ENCODE data around the gene GRK7. TPM values are rescaled to one million over a fixed set of nuclear protein-coding genes. Genes with fewer than 3 reads are reported as not detected.

Gene GRK7
- total and polyA plus RNA-seq, 2 donors (not counting 1 experiment from before 2014, with no cell fraction given) = 0.12 TPM; not detected in 1

GRCh38 chr3:141784096-141784495, 20.9 kb downstream of the GRK7 start:
- POLR2A ChIA-PET = no interaction called here

GRCh38 chr3:141784531-141784930, 21.3 kb downstream of the GRK7 start:
- ChIA-PET POLR2A (no interaction called here), CTCF (no interaction called here)
- no peaks in the 10 kb centered on the region for H3K27me3 ChIP-seq (replicated peaks in 1 of 4; ENCODE audit: control extremely low read depth in 1 of 4, control insufficient read depth in 3 of 4, insufficient read depth in 4 of 4, low read length in 3 of 4)
- H3K4me2 ChIP-seq (replicated peaks; ENCODE audit: low read depth, low read length, poor library complexity, severe bottlenecking) = no peak overlapping the region
- H3K9me3 Mint-ChIP-seq (ENCODE audit: insufficient read depth) = peaks cover 4% of the 10 kb centered on the region
- H3K4me3 Mint-ChIP-seq = no peak overlapping the region
- no peaks in the 10 kb centered on the region for H3K36me3 ChIP-seq (replicated peaks in 1 of 2; ENCODE audit: control extremely low read depth in 1 of 2, control insufficient read depth in 1 of 2, extremely low read depth in 1 of 2, insufficient read depth in 2 of 2, low read length in 1 of 2)
- H3K9me3 ChIP-seq (ENCODE audit: control extremely low read depth in 1 of 3, control insufficient read depth in 2 of 3, insufficient read depth in 1 of 3, low read length in 2 of 3) = peaks cover 0 to 5% (median 0%) of the 10 kb centered on the region in 3 donors
- ATAC-seq (ENCODE audit: low read depth) (no peak), DNase-seq (no peak)
- H3K4me1 ChIP-seq (ENCODE audit: control insufficient read depth in 2 of 2, insufficient read depth in 2 of 2, low read length in 2 of 2) = no peaks in the 10 kb centered on the region
- intact Hi-C loops (cut with micrococcal nuclease) = no loop called here
- H2AFZ ChIP-seq (ENCODE audit: insufficient read depth, low read depth, low read length, poor library complexity, severe bottlenecking) = no peak overlapping the region
- H3K27ac Mint-ChIP-seq = no peak overlapping the region
- H3K9ac ChIP-seq (ENCODE audit: low read length) = no peak overlapping the region
- WGBS (ENCODE audit: insufficient coverage) = 30% methylated on average over 1 of the region's 2 CpGs
- H3K27me3 Mint-ChIP-seq = no peaks in the 10 kb centered on the region
- TF ChIP-seq CTCF (IDR thresholded peaks at IDR 0.05) (no peak), EZH2 (IDR thresholded peaks at IDR 0.05; ENCODE audit: borderline replicate concordance, insufficient read depth, low read depth, low read length, poor library complexity, severe bottlenecking) (no peak)
- no peak overlapping the region for H3K27ac ChIP-seq (ENCODE audit: low read length in 2 of 2)
- no peaks in the 10 kb centered on the region for H3K4me1 Mint-ChIP-seq
- no peaks in the 10 kb centered on the region for H4K20me1 ChIP-seq (ENCODE audit: control insufficient read depth, insufficient read depth, low read length, poor library complexity, severe bottlenecking)
- no peak overlapping the region for H3K4me3 ChIP-seq (ENCODE audit: control extremely low read depth in 1 of 5, extremely low read depth in 1 of 5, insufficient read depth in 1 of 5, low read depth in 2 of 5, low read length in 4 of 5)
- H3K79me2 ChIP-seq (ENCODE audit: control insufficient read depth, insufficient read depth, low read length) = no peaks in the 10 kb centered on the region

More at GRCh38 chr3:141784096-141784495, 20.9 kb downstream of the GRK7 start:
- Mint-ChIP-seq H3K27ac (no peak overlapping the region), H3K4me3 (no peak overlapping the region), H3K9me3 (ENCODE audit: insufficient read depth) (peaks cover 5% of the 10 kb centered on the region), H3K27me3 (no peaks in the 10 kb centered on the region), H3K4me1 (no peaks in the 10 kb centered on the region)
- TF ChIP-seq EZH2 (IDR thresholded peaks at IDR 0.05; ENCODE audit: borderline replicate concordance, insufficient read depth, low read depth, low read length, poor library complexity, severe bottlenecking) = no peak
- no peak for TF ChIP-seq CTCF (IDR thresholded peaks at IDR 0.05)
- Histone ChIP-seq H3K9me3 (ENCODE audit: control extremely low read depth in 1 of 3, control insufficient read depth in 2 of 3, insufficient read depth in 1 of 3, low read length in 2 of 3) (peaks cover 0 to 3% (median 0%) of the 10 kb centered on the region in 3 donors), H4K20me1 (ENCODE audit: control insufficient read depth, insufficient read depth, low read length, poor library complexity, severe bottlenecking) (no peaks in the 10 kb centered on the region), H2AFZ (ENCODE audit: insufficient read depth, low read depth, low read length, poor library complexity, severe bottlenecking) (no peak overlapping the region), H3K4me2 (replicated peaks; ENCODE audit: low read depth, low read length, poor library complexity, severe bottlenecking) (no peak overlapping the region), H3K27me3 (replicated peaks in 1 of 4; ENCODE audit: control extremely low read depth in 1 of 4, control insufficient read depth in 3 of 4, insufficient read depth in 4 of 4, low read length in 3 of 4) (no peaks in the 10 kb centered on the region), H3K9ac (ENCODE audit: low read length) (no peak overlapping the region), H3K79me2 (ENCODE audit: control insufficient read depth, insufficient read depth, low read length) (no peaks in the 10 kb centered on the region), H3K27ac (ENCODE audit: low read length in 2 of 2) (no peak overlapping the region), H3K4me1 (ENCODE audit: control insufficient read depth in 2 of 2, insufficient read depth in 2 of 2, low read length in 2 of 2) (no peaks in the 10 kb centered on the region), H3K36me3 (replicated peaks in 1 of 2; ENCODE audit: control extremely low read depth in 1 of 2, control insufficient read depth in 1 of 2, extremely low read depth in 1 of 2, insufficient read depth in 2 of 2, low read length in 1 of 2) (no peaks in the 10 kb centered on the region), H3K4me3 (ENCODE audit: control extremely low read depth in 1 of 5, extremely low read depth in 1 of 5, insufficient read depth in 1 of 5, low read depth in 2 of 5, low read length in 4 of 5) (no peak overlapping the region)
- no peak for DNase-seq
- ATAC-seq (ENCODE audit: low read depth) = no peak
- CTCF ChIA-PET = no interaction called here
- WGBS (ENCODE audit: insufficient coverage) = 95% methylated on average over 2 of the region's 8 CpGs
- intact Hi-C loops (cut with micrococcal nuclease) = no loop called here

All from B cell (primary cell).